H1 (cell line): ENCODE measurements around the gene PAX6. TPM values are rescaled to one million over a fixed set of nuclear protein-coding genes. Genes with fewer than 3 reads are reported as not detected.

Experiments used
- CTCF ChIA-PET: fragments of 300-600 bp; sonication (Branson Sonifier 250); formaldehyde crosslinking; loops from one replicate; lab custom pipeline; 2021; ENCODE audit not compliant: partially characterized antibody; lab: Charles Lee
- POLR2A ChIA-PET: fragments of 300-600 bp; sonication (Branson Sonifier 250); formaldehyde crosslinking; loops from one replicate; lab custom pipeline; 2021; ENCODE audit warnings: inconsistent platforms; ENCODE audit not compliant: partially characterized antibody; lab: Charles Lee
- DNase-seq, 2 experiments: peaks; one replicate each; pipeline versions ENCODE4 v3.0.0 to v3.0.0-alpha.2; 2010 to 2022; ENCODE audit warnings: low spot score in 2 of 2, low read depth in 1 of 2, mixed read lengths in 1 of 2
- FAIRE-seq: peaks from 2 replicates; lab custom pipeline; 2011; peaks lifted over from hg19 to GRCh38; lab: Jason Lieb, UNC
- H2AFZ ChIP-seq: 2 replicates; pipeline ENCODE4 v1.8.1; 2012; ENCODE audit warnings: low read length, inconsistent platforms
- H2AK5ac ChIP-seq: 2 replicates; pipeline ENCODE4 v1.6.1; 2013; ENCODE audit warnings: low read depth, low read length
- H2BK120ac ChIP-seq: replicated peaks from 2 replicates; pipeline ENCODE3; 2013; ENCODE audit warnings: low read depth, low read length, inconsistent platforms
- H2BK12ac ChIP-seq: 2 replicates; pipeline ENCODE4 v1.6.1; 2013; ENCODE audit warnings: low read depth, low read length
- H2BK15ac ChIP-seq: 2 replicates; pipeline ENCODE4 v1.6.1; 2013; ENCODE audit warnings: low read length
- H2BK20ac ChIP-seq: 2 replicates; pipeline ENCODE4 v1.6.1; 2013; ENCODE audit warnings: low read length
- H2BK5ac ChIP-seq: 2 replicates; pipeline ENCODE4 v1.6.1; 2013; ENCODE audit warnings: low read depth, low read length
- H3K14ac ChIP-seq: 2 replicates; pipeline ENCODE4 v1.6.1; 2013; ENCODE audit warnings: inconsistent platforms; ENCODE audit not compliant: insufficient read length
- H3K18ac ChIP-seq: 2 replicates; pipeline ENCODE4 v1.6.1; 2013; ENCODE audit warnings: low read length; ENCODE audit errors: extremely low read depth
- H3K23ac ChIP-seq: 2 replicates; pipeline ENCODE4 v1.6.1; 2013; ENCODE audit warnings: inconsistent platforms; ENCODE audit not compliant: insufficient read length
- H3K23me2 ChIP-seq: 2 replicates; pipeline ENCODE4 v1.6.1; 2013; ENCODE audit warnings: low read depth, low read length
- H3K27ac ChIP-seq: 2 replicates; pipeline ENCODE4 v1.6.1; 2011; ENCODE audit warnings: low read depth, low read length, inconsistent platforms
- H3K27me3 ChIP-seq, 4 experiments: replicated peaks in 1 of 4; 1 replicate in 1 of 4; 2 replicates in 3 of 4; pipeline versions ENCODE4 v1.6.1 to v1.8.1; 2011 to 2013; ENCODE audit warnings: low read length in 3 of 4, mild to moderate bottlenecking in 3 of 4, inconsistent platforms in 2 of 4, mixed read lengths in 2 of 4, moderate library complexity in 1 of 4; ENCODE audit not compliant: control insufficient read depth in 3 of 4, insufficient read depth in 3 of 4; ENCODE audit errors: extremely low read depth in 1 of 4
- H3K36me3 ChIP-seq, 4 experiments: 2 replicates each; pipeline versions ENCODE4 v1.6.1 to v1.8.1; 2011 to 2013; ENCODE audit warnings: mild to moderate bottlenecking in 4 of 4, low read length in 3 of 4, moderate library complexity in 2 of 4, control low read depth in 1 of 4, inconsistent platforms in 1 of 4; ENCODE audit not compliant: insufficient read depth in 4 of 4, control insufficient read depth in 2 of 4
- H3K4ac ChIP-seq: replicated peaks from 2 replicates; pipeline ENCODE3; 2013; ENCODE audit warnings: low read length, low read depth, mixed read lengths, inconsistent platforms; ENCODE audit not compliant: insufficient read length
- H3K4me1 ChIP-seq, 4 experiments: replicated peaks in 1 of 4; 1 replicate in 1 of 4; 2 replicates in 3 of 4; pipeline versions ENCODE4 v1.6.1 to v1.8.1; 2011 to 2013; ENCODE audit warnings: low read length in 3 of 4, inconsistent platforms in 2 of 4, mixed read lengths in 1 of 4; ENCODE audit not compliant: insufficient read depth in 4 of 4, control insufficient read depth in 3 of 4
- H3K4me2 ChIP-seq, 2 experiments: 2 replicates each; pipeline versions ENCODE4 v1.6.1 to v1.8.1; 2011 to 2013; ENCODE audit warnings: low read depth in 2 of 2, low read length in 2 of 2, control low read depth in 1 of 2, inconsistent platforms in 1 of 2, mild to moderate bottlenecking in 1 of 2; ENCODE audit not compliant: insufficient read depth in 1 of 2
- H3K4me3 ChIP-seq, 4 experiments: fragments of 200-600, 300-600 bp in 1 of 4; sonication (generic), shearing (Covaris generic), sonication (Bioruptor Twin) in 1 of 4; 2 replicates each; pipeline versions ENCODE4 v1.5.1 to v1.8.1; 2011 to 2016; ENCODE audit warnings: low read length in 4 of 4, low read depth in 3 of 4, control low read depth in 2 of 4, inconsistent platforms in 2 of 4, mild to moderate bottlenecking in 2 of 4, mixed read lengths in 1 of 4, moderate library complexity in 1 of 4; ENCODE audit not compliant: insufficient read depth in 2 of 4; ENCODE audit errors: extremely low read depth in 1 of 4
- H3K56ac ChIP-seq: replicated peaks from 2 replicates; pipeline ENCODE3; 2013; ENCODE audit warnings: low read depth, mild to moderate bottlenecking, mixed read lengths, low read length, inconsistent platforms; ENCODE audit not compliant: insufficient read length
- H3K79me1 ChIP-seq: 2 replicates; pipeline ENCODE4 v1.6.1; 2013; ENCODE audit warnings: low read depth, low read length, control low read depth
- H3K79me2 ChIP-seq, 2 experiments: 2 replicates each; pipeline versions ENCODE4 v1.6.1 to v1.8.1; 2012 to 2013; ENCODE audit warnings: low read length in 2 of 2, mild to moderate bottlenecking in 2 of 2, inconsistent platforms in 1 of 2; ENCODE audit not compliant: insufficient read depth in 2 of 2, control insufficient read depth in 1 of 2
- H3K9ac ChIP-seq, 4 experiments: replicated peaks in 1 of 4; 1 replicate in 1 of 4; 2 replicates in 3 of 4; pipeline versions ENCODE4 v1.6.1 to v1.8.1; 2011 to 2013; ENCODE audit warnings: low read depth in 3 of 4, low read length in 3 of 4, control low read depth in 2 of 4, mild to moderate bottlenecking in 2 of 4, moderate library complexity in 2 of 4, inconsistent platforms in 1 of 4; ENCODE audit errors: extremely low read depth in 1 of 4
- H3K9me3 ChIP-seq, 2 experiments: 2 replicates each; pipeline versions ENCODE4 v1.6.1 to v1.8.1; 2012 to 2013; ENCODE audit warnings: mild to moderate bottlenecking in 2 of 2, moderate library complexity in 2 of 2, control low read depth in 1 of 2, inconsistent platforms in 1 of 2, low read depth in 1 of 2, low read length in 1 of 2, mixed read lengths in 1 of 2; ENCODE audit not compliant: insufficient read depth in 2 of 2
- H4K20me1 ChIP-seq, 2 experiments: replicated peaks in 1 of 2; 2 replicates each; pipeline versions ENCODE3 to v1.8.1; 2011 to 2013; ENCODE audit warnings: inconsistent platforms in 2 of 2, low read length in 2 of 2, mild to moderate bottlenecking in 1 of 2; ENCODE audit not compliant: insufficient read depth in 2 of 2, control insufficient read depth in 1 of 2
- H4K5ac ChIP-seq: 2 replicates; pipeline ENCODE4 v1.6.1; 2013; ENCODE audit warnings: low read length, low read depth, mixed read lengths, inconsistent platforms; ENCODE audit not compliant: insufficient read length
- H4K8ac ChIP-seq: 2 replicates; pipeline ENCODE4 v1.8.0; 2013; ENCODE audit warnings: mild to moderate bottlenecking, moderate library complexity, low read length, inconsistent platforms; ENCODE audit not compliant: insufficient read depth; ENCODE audit errors: extremely low read depth
- H4K91ac ChIP-seq: replicated peaks from 2 replicates; pipeline ENCODE3; 2013; ENCODE audit warnings: low read length, mixed read lengths, inconsistent platforms; ENCODE audit not compliant: insufficient read length
- CREB1 ChIP-seq: IDR thresholded peaks from 2 replicates; pipeline ENCODE4 v1.6.1; 2012; ENCODE audit warnings: inconsistent platforms
- HDAC2 ChIP-seq, 2 experiments: fragments of 300-600 bp in 1 of 2; sonication (generic) in 1 of 2; IDR thresholded peaks; 2 replicates each; pipeline ENCODE4 v1.6.1; 2011 to 2012; ENCODE audit warnings: low read depth in 2 of 2, low read length in 2 of 2, mild to moderate bottlenecking in 2 of 2, moderate library complexity in 2 of 2, borderline replicate concordance in 1 of 2, inconsistent platforms in 1 of 2
- JUND ChIP-seq: IDR thresholded peaks from 2 replicates; pipeline ENCODE4 v1.6.1; 2011; ENCODE audit warnings: mild to moderate bottlenecking, improper control_type of control experiment, low read length
- KDM5A ChIP-seq: fragments of 200-600 bp; IDR thresholded peaks from 2 replicates; pipeline ENCODE4 v1.7.1; 2012; ENCODE audit warnings: mild to moderate bottlenecking, low read length, inconsistent platforms, mixed read lengths
- POU5F1 ChIP-seq: IDR thresholded peaks from 2 replicates; pipeline ENCODE4 v1.6.1; 2011; ENCODE audit warnings: low read depth, mild to moderate bottlenecking, low read length, moderate library complexity
- RAD21 ChIP-seq, 2 experiments: IDR thresholded peaks in 1 of 2; conservative IDR thresholded peaks in 1 of 2; 2 replicates each; pipeline ENCODE4 v1.6.1; 2011; ENCODE audit warnings: low read depth in 2 of 2, low read length in 2 of 2, improper control_type of control experiment in 1 of 2, inconsistent platforms in 1 of 2, mild to moderate bottlenecking in 1 of 2, moderate library complexity in 1 of 2
- SP4 ChIP-seq: IDR thresholded peaks from 2 replicates; pipeline ENCODE4 v1.6.1; 2012; ENCODE audit warnings: low read length, inconsistent platforms
- ZNF274 ChIP-seq: IDR thresholded peaks from 2 replicates; pipeline ENCODE4 v1.7.0; 2012; ENCODE audit warnings: low read length, borderline replicate concordance; ENCODE audit errors: extremely low read depth
- WGBS, 2 experiments: shearing (Covaris generic) in 1 of 2; methylation state at CpG; one replicate each; pipeline versions ENCODE4 v1.1.6 to v1.1.7; 2013 to 2015; ENCODE audit warnings: low lambda C conversion rate in 2 of 2, mixed read lengths in 2 of 2, inconsistent platforms in 1 of 2, low coverage in 1 of 2, missing lambda C conversion rate in 1 of 2; ENCODE audit not compliant: insufficient replicate concordance in 2 of 2, insufficient coverage in 1 of 2, insufficient read length in 1 of 2; ENCODE audit errors: extremely low coverage in 1 of 2, missing lambda C conversion rate in 1 of 2; 5-methylcytosine and 5-hydroxymethylcytosine counted together
- polyA plus RNA-seq, 7 experiments: library from polyadenylated mRNA; depleted of rRNA in 3 of 7; stranded (reverse) in 5 of 7; unstranded in 2 of 7; fragments of >200 nt in 5 of 7; fragments of 200-250 nt in 2 of 7; gene quantifications; 1 replicate in 5 of 7; 2 replicates in 1 of 7; 4 replicates in 1 of 7; pipeline versions ENCODE4 v1.2.1 to v1.2.3, GENCODE V29; 2011 to 2013; ENCODE audit warnings: missing spikeins in 2 of 7, mixed read lengths in 2 of 7
- total RNA-seq: library from RNA; stranded (reverse); fragmentation: NEBNext Ultra II Directional; extraction: Animal tissue kit (Norgen Biotek cat#: 25700); gene quantifications from 2 replicates; pipeline ENCODE4 v1.2.1, GENCODE V29; 2021
- TF ChIP-seq, protein P1 (sequence below), 3 experiments: IDR thresholded peaks; 1 replicate in 2 of 3; 2 replicates in 1 of 3; pipeline versions ENCODE4 v1.5.1 to v1.6.1; 2011; ENCODE audit warnings: low read length in 3 of 3, mild to moderate bottlenecking in 3 of 3, inconsistent platforms in 2 of 3, low read depth in 1 of 3, moderate library complexity in 1 of 3; ENCODE audit not compliant: insufficient read depth in 1 of 3; ENCODE audit errors: control extremely low read depth in 1 of 3

PAX6 gene
- total and polyA plus RNA-seq, 2 of the 8 experiments (the other 6 are each of a cell fraction or from before 2014, with no cell fraction given), result 0.30 to 0.65 TPM

GRCh38 chr11:31761636-31762035 is 49.5 kb downstream of the PAX6 start:
- Histone ChIP-seq H2AK5ac (no peak overlapping the region), H3K4me3 (no peak overlapping the region), H3K14ac (no peak overlapping the region), H3K36me3 (no peaks in the 10 kb centered on the region), H3K18ac (no peak overlapping the region), H3K23me2 (no peaks in the 10 kb centered on the region), H4K8ac (no peak overlapping the region), H3K27ac (no peak overlapping the region), H3K79me1 (no peaks in the 10 kb centered on the region), H3K56ac (no peak overlapping the region), H3K79me2 (no peaks in the 10 kb centered on the region), H3K9me3 (no peaks in the 10 kb centered on the region), H2BK20ac (no peak overlapping the region), H2BK120ac (no peak overlapping the region), H4K91ac (no peak overlapping the region), H3K23ac (no peak overlapping the region), H2AFZ (no peak overlapping the region), H2BK5ac (no peak overlapping the region), H2BK15ac (no peak overlapping the region), H2BK12ac (no peak overlapping the region), H4K5ac (no peak overlapping the region), H3K4me2 (no peak overlapping the region), H4K20me1 (no peaks in the 10 kb centered on the region), H3K4ac (no peak overlapping the region), H3K4me1 (no peaks in the 10 kb centered on the region), H3K27me3 (no peaks in the 10 kb centered on the region), H3K9ac (no peak overlapping the region)
- no peak for TF ChIP-seq ZNF274
- TF ChIP-seq, protein P1, sequence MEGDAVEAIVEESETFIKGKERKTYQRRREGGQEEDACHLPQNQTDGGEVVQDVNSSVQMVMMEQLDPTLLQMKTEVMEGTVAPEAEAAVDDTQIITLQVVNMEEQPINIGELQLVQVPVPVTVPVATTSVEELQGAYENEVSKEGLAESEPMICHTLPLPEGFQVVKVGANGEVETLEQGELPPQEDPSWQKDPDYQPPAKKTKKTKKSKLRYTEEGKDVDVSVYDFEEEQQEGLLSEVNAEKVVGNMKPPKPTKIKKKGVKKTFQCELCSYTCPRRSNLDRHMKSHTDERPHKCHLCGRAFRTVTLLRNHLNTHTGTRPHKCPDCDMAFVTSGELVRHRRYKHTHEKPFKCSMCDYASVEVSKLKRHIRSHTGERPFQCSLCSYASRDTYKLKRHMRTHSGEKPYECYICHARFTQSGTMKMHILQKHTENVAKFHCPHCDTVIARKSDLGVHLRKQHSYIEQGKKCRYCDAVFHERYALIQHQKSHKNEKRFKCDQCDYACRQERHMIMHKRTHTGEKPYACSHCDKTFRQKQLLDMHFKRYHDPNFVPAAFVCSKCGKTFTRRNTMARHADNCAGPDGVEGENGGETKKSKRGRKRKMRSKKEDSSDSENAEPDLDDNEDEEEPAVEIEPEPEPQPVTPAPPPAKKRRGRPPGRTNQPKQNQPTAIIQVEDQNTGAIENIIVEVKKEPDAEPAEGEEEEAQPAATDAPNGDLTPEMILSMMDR (IDR thresholded peaks at IDR 0.05; ENCODE audit: control extremely low read depth in 1 of 3, insufficient read depth in 1 of 3, low read depth in 1 of 3, low read length in 3 of 3), result peak in 1 of 3 experiments; percentile 11; a peak in 1 of 4 replicates
- no peak for TF ChIP-seq CREB1
- no peak for TF ChIP-seq SP4
- no peak for TF ChIP-seq KDM5A
- TF ChIP-seq JUND, result no peak
- no peak for TF ChIP-seq HDAC2 (IDR thresholded peaks at IDR 0.05; ENCODE audit: borderline replicate concordance in 1 of 2, low read depth in 2 of 2, low read length in 2 of 2)
- 0 out of 4 replicates have a peak, but pooled peaks of 1 of the 2 experiments have one; percentile 9 for TF ChIP-seq RAD21 (IDR thresholded peaks at IDR 0.05 in 1 of 2, conservative IDR thresholded peaks at IDR 0.05 in 1 of 2; ENCODE audit: low read depth in 2 of 2, low read length in 2 of 2)
- TF ChIP-seq POU5F1, result no peak
- no peak for DNase-seq
- ChIA-PET POLR2A (no interaction called here), CTCF (interaction anchor here (1.0 to 1.7 kb wide), 3 partner anchors 9 to 125 kb away, joined by 3 to 6 read pairs (median 3); no protein-coding TSS in a partner anchor)
- 87% methylated on average over 1 of the region's 1 CpG; no CpG with 5 or more reads in 1 of the 2 experiments for WGBS, 2 experiments
- no peak for FAIRE-seq
